Calu3 (cell line): ENCODE measurements around the gene RNF157. TPM values are rescaled to one million over a fixed set of nuclear protein-coding genes. Genes with fewer than 3 reads are reported as not detected.

Experiments used
- BruUV-seq: library from RNA; stranded (reverse); fragments of 400-500 nt; replicated peaks from 2 replicates; lab custom pipeline; 2021; lab: Mats Ljungman, UMichigan
- CTCF ChIA-PET: fragments of 300-600 bp; sonication (Branson Sonifier 250); formaldehyde crosslinking; loops from one replicate; lab custom pipeline; 2022; ENCODE audit warnings: antibody characterized with exemption; lab: Charles Lee
- DNase-seq: peaks from one replicate; pipeline ENCODE4 v3.0.0; 2022
- H3K27ac Mint-ChIP-seq: one replicate; pipeline ENCODE4 v1.8.0; 2022; ENCODE audit warnings: mixed read lengths; ENCODE audit not compliant: unreplicated experiment
- H3K27me3 Mint-ChIP-seq: one replicate; pipeline ENCODE4 v1.8.0; 2022; ENCODE audit warnings: mixed read lengths; ENCODE audit not compliant: unreplicated experiment
- H3K36me3 Mint-ChIP-seq: one replicate; pipeline ENCODE4 v1.8.0; 2022; ENCODE audit warnings: mild to moderate bottlenecking, moderate library complexity, mixed read lengths; ENCODE audit not compliant: insufficient read depth, unreplicated experiment
- H3K4me1 Mint-ChIP-seq: one replicate; pipeline ENCODE4 v1.8.0; 2022; ENCODE audit warnings: mild to moderate bottlenecking, low read depth, mixed read lengths; ENCODE audit not compliant: unreplicated experiment
- H3K4me3 Mint-ChIP-seq: one replicate; pipeline ENCODE4 v1.8.0; 2022; ENCODE audit warnings: mild to moderate bottlenecking, low read depth, moderate library complexity, mixed read lengths; ENCODE audit not compliant: unreplicated experiment
- H3K9me3 Mint-ChIP-seq: one replicate; pipeline ENCODE4 v1.8.0; 2022; ENCODE audit warnings: low read depth, mixed read lengths; ENCODE audit not compliant: unreplicated experiment
- CTCF ChIP-seq: fragments of 200-600 bp; IDR thresholded peaks from one replicate; pipeline ENCODE4 v1.8.0; 2022; ENCODE audit warnings: antibody characterized with exemption; ENCODE audit not compliant: unreplicated experiment
- intact Hi-C: fragments of 100-400 bp; cut with micrococcal nuclease; formaldehyde crosslinking; loops from one replicate; pipeline ENCODE4 v1.10.0; 2022; ENCODE audit not compliant: unreplicated experiment
- total RNA-seq: library from RNA; stranded (reverse); gene quantifications from 2 replicates; pipeline ENCODE4 v1.2.3, GENCODE V29; 2022

RNF157 gene
- total RNA-seq, 1 experiment from 2014 or later = 17.6 TPM

GRCh38 chr17:76153202-76153601 is 87.1 kb downstream of the RNF157 start:
- CTCF ChIA-PET = interaction anchor here (1.1 kb wide), 1 partner anchor 85 kb away, joined by 3 read pairs; no protein-coding TSS in a partner anchor
- Mint-ChIP-seq H3K4me1 (no peaks in the 10 kb centered on the region), H3K36me3 (peaks cover 8% of the 10 kb centered on the region), H3K4me3 (no peak overlapping the region), H3K9me3 (no peaks in the 10 kb centered on the region), H3K27me3 (no peaks in the 10 kb centered on the region), H3K27ac (no peak overlapping the region)
- no TSS peak for BruUV-seq
- DNase-seq = no peak
- no peak for TF ChIP-seq CTCF
- intact Hi-C loops = no loop called here

GRCh38 chr17:76152591-76152990 is 87.7 kb downstream of the RNF157 start:
- Mint-ChIP-seq H3K27me3 (no peaks in the 10 kb centered on the region), H3K9me3 (no peaks in the 10 kb centered on the region), H3K36me3 (peaks cover 8% of the 10 kb centered on the region), H3K27ac (no peak overlapping the region), H3K4me3 (no peak overlapping the region), H3K4me1 (no peaks in the 10 kb centered on the region)
- TF ChIP-seq CTCF = no peak
- BruUV-seq = no TSS peak
- no peak for DNase-seq
- intact Hi-C loops = no loop called here
- CTCF ChIA-PET = interaction anchor here (0.5 to 1.1 kb wide), 2 partner anchors 31 to 85 kb away, joined by 3 read pairs; no protein-coding TSS in a partner anchor

- CTCF ChIA-PET = interaction anchor here (0.5 kb wide), 1 partner anchor 30 kb away, joined by 3 read pairs; no protein-coding TSS in a partner anchor
- Mint-ChIP-seq H3K4me3 (no peak overlapping the region), H3K27ac (no peak overlapping the region), H3K27me3 (no peaks in the 10 kb centered on the region), H3K4me1 (no peaks in the 10 kb centered on the region), H3K36me3 (peaks cover 4% of the 10 kb centered on the region), H3K9me3 (no peaks in the 10 kb centered on the region)
- no peak for DNase-seq
- BruUV-seq = no TSS peak
- TF ChIP-seq CTCF = no peak
- intact Hi-C loops = no loop called here
These were observed 88.3 kb downstream of the RNF157 start for GRCh38 chr17:76151896-76152454.

- Mint-ChIP-seq H3K4me1 (no peaks in the 10 kb centered on the region), H3K27ac (no peak overlapping the region), H3K27me3 (no peaks in the 10 kb centered on the region), H3K4me3 (no peak overlapping the region), H3K36me3 (no peaks in the 10 kb centered on the region), H3K9me3 (no peaks in the 10 kb centered on the region)
- DNase-seq = no peak
- intact Hi-C loops = no loop called here
- TF ChIP-seq CTCF = no peak
- CTCF ChIA-PET = no interaction called here
- BruUV-seq = no TSS peak
These were observed 89.3 kb downstream of the RNF157 start for GRCh38 chr17:76150712-76151622.
